HepG2 (cell line): ENCODE measurements around the gene WDR18. TPM values are rescaled to one million over a fixed set of nuclear protein-coding genes. Genes with fewer than 3 reads are reported as not detected.

Source experiments
- AGO2 ChIP-seq: fragments of 200-400 bp; formaldehyde crosslinking; optimal IDR thresholded peaks from 2 replicates; pipeline ENCODE3; 2017; ENCODE audit warnings: mild to moderate bottlenecking, low read depth, low read length, moderate library complexity
- AKAP8 ChIP-seq: sonication (generic); formaldehyde crosslinking; IDR thresholded peaks from 2 replicates; pipeline ENCODE4 v1.5.1; 2020; ENCODE audit warnings: mild to moderate bottlenecking, missing genetic modification reagents
- ARNT2 ChIP-seq: sonication (generic); formaldehyde crosslinking; IDR thresholded peaks from 2 replicates; pipeline ENCODE4 v1.8.0; 2022; ENCODE audit warnings: mild to moderate bottlenecking, low read depth, missing genetic modification reagents, moderate library complexity
- ATF6 ChIP-seq: sonication (generic); formaldehyde crosslinking; conservative IDR thresholded peaks from 2 replicates; pipeline ENCODE4 v1.4.0; 2020; ENCODE audit warnings: missing genetic modification reagents
- DNMT1 ChIP-seq: sonication (generic); formaldehyde crosslinking; IDR thresholded peaks from 2 replicates; pipeline ENCODE4 v1.5.1; 2020; ENCODE audit warnings: mild to moderate bottlenecking, missing genetic modification reagents
- FIP1L1 ChIP-seq: fragments of 200-400 bp; formaldehyde crosslinking; IDR thresholded peaks from 2 replicates; pipeline ENCODE4 v1.6.1; 2018; ENCODE audit warnings: low read depth, mild to moderate bottlenecking, low read length, moderate library complexity, borderline replicate concordance; ENCODE audit not compliant: insufficient read depth
- FOXM1 ChIP-seq: sonication (generic); formaldehyde crosslinking; IDR thresholded peaks from 2 replicates; pipeline ENCODE4 v1.5.0; 2020; ENCODE audit warnings: missing genetic modification reagents
- GATAD1 ChIP-seq: IDR thresholded peaks from 2 replicates; pipeline ENCODE4 v1.6.1; 2016; ENCODE audit warnings: missing genetic modification reagents, missing compliant biosample characterization
- HCFC1 ChIP-seq: fragments of 150-350 bp; IDR thresholded peaks from 2 replicates; pipeline ENCODE4 v1.6.1; 2014; ENCODE audit warnings: low read depth, low read length
- HNRNPK ChIP-seq: fragments of 200-400 bp; formaldehyde crosslinking; IDR thresholded peaks from 2 replicates; pipeline ENCODE4 v1.6.1; 2018; ENCODE audit warnings: low read length, low read depth, moderate library complexity, mild to moderate bottlenecking; ENCODE audit not compliant: poor library complexity, severe bottlenecking
- KDM2A ChIP-seq: sonication (generic); formaldehyde crosslinking; IDR thresholded peaks from 2 replicates; pipeline ENCODE4 v1.4.0; 2020; ENCODE audit warnings: low read depth, missing genetic modification reagents, borderline replicate concordance
- KMT2B ChIP-seq: IDR thresholded peaks from 2 replicates; pipeline ENCODE4 v1.6.1; 2016; ENCODE audit warnings: missing genetic modification reagents, missing compliant biosample characterization
- MED1 ChIP-seq: sonication (generic); formaldehyde crosslinking; IDR thresholded peaks from 2 replicates; pipeline ENCODE4 v1.4.0; 2020; ENCODE audit warnings: missing genetic modification reagents
- PAX8 ChIP-seq: sonication (generic); formaldehyde crosslinking; IDR thresholded peaks from 2 replicates; pipeline ENCODE4 v1.8.0; 2022; ENCODE audit warnings: mild to moderate bottlenecking, missing genetic modification reagents, borderline replicate concordance
- POGK ChIP-seq: sonication (generic); formaldehyde crosslinking; conservative IDR thresholded peaks from 2 replicates; pipeline ENCODE4 v1.8.0; 2022; ENCODE audit warnings: mild to moderate bottlenecking, moderate library complexity, missing genetic modification reagents
- PRDM4 ChIP-seq: sonication (generic); formaldehyde crosslinking; IDR thresholded peaks from 2 replicates; pipeline ENCODE4 v1.9.0; 2021; ENCODE audit warnings: missing genetic modification reagents, borderline replicate concordance
- PTBP1 ChIP-seq: fragments of 200-400 bp; formaldehyde crosslinking; IDR thresholded peaks from 2 replicates; pipeline ENCODE4 v1.6.1; 2018; ENCODE audit warnings: low read length, low read depth; ENCODE audit not compliant: poor library complexity, severe bottlenecking
- SOX5 ChIP-seq: IDR thresholded peaks from 2 replicates; pipeline ENCODE4 v1.6.1; 2016; ENCODE audit warnings: borderline replicate concordance
- SPEN ChIP-seq: sonication (generic); formaldehyde crosslinking; IDR thresholded peaks from 2 replicates; pipeline ENCODE4 v1.5.1; 2020; ENCODE audit warnings: low read depth, mild to moderate bottlenecking, missing genetic modification reagents
- THAP7 ChIP-seq: sonication (generic); formaldehyde crosslinking; IDR thresholded peaks from 2 replicates; pipeline ENCODE4 v1.8.1; 2023; ENCODE audit warnings: mild to moderate bottlenecking, missing genetic modification reagents
- TOE1 ChIP-seq: sonication (generic); formaldehyde crosslinking; IDR thresholded peaks from 2 replicates; pipeline ENCODE4 v1.4.0; 2020; ENCODE audit warnings: mild to moderate bottlenecking, missing genetic modification reagents
- ZBTB7A ChIP-seq: sonication (generic); formaldehyde crosslinking; IDR thresholded peaks from 2 replicates; pipeline ENCODE4 v1.8.0; 2022; ENCODE audit warnings: mild to moderate bottlenecking, missing genetic modification reagents
- ZNF589 ChIP-seq: sonication (generic); formaldehyde crosslinking; conservative IDR thresholded peaks from 2 replicates; pipeline ENCODE4 v1.8.0; 2022; ENCODE audit warnings: mild to moderate bottlenecking, moderate library complexity, missing genetic modification reagents
- polyA plus RNA-seq, 8 experiments: library from polyadenylated mRNA; depleted of rRNA in 3 of 8; stranded (reverse) in 7 of 8; unstranded in 1 of 8; fragments of >200 nt; fragmentation: Illumina TruSeq in 4 of 8; extraction: Trizol in 4 of 8; gene quantifications; 2 replicates each; pipeline versions ENCODE4 v1.2.1 to v1.2.3, GENCODE V29; 2011 to 2016; ENCODE audit warnings: low read depth in 4 of 8, missing spikeins in 1 of 8, mixed read lengths in 1 of 8; ENCODE audit not compliant: insufficient read depth in 1 of 8
- total RNA-seq, 5 experiments: library from RNA; depleted of rRNA; stranded (reverse); fragments of >200 nt; fragmentation: Illumina TruSeq; extraction: Trizol; gene quantifications; 2 replicates each; pipeline ENCODE4 v1.2.3, GENCODE V29; 2016; ENCODE audit warnings: low read depth in 1 of 5

The WDR18 gene
- total and polyA plus RNA-seq, 2 of the 13 experiments (the other 11 are each of a cell fraction or from before 2014, with no cell fraction given): 36.4 to 47.6 TPM

- TF ChIP-seq ATF6 (CRISPR knock-in tag): 0 out of 2 replicates have a peak, but pooled peaks have one; percentile 88
- TF ChIP-seq FOXM1 (CRISPR knock-in tag): no peak
- TF ChIP-seq SPEN (CRISPR knock-in tag): peak; percentile 87
- peak; percentile 48 for TF ChIP-seq HCFC1
- peak; percentile 87 for TF ChIP-seq GATAD1 (CRISPR knock-in tag)
- TF ChIP-seq TOE1 (CRISPR knock-in tag): no peak; the same call in 1 of the 2 replicates
- peak; percentile 39 for TF ChIP-seq HNRNPK
- no peak for TF ChIP-seq PRDM4 (CRISPR knock-in tag)
- TF ChIP-seq DNMT1 (CRISPR knock-in tag): 0 out of 2 replicates have a peak, but pooled peaks have one; percentile 41
- TF ChIP-seq KDM2A: peak; percentile 85
- peak; percentile 44; the same call in 1 of the 2 replicates for TF ChIP-seq KMT2B
- TF ChIP-seq MED1 (CRISPR knock-in tag): 0 out of 2 replicates have a peak, but pooled peaks have one; percentile 64
- no peak for TF ChIP-seq AGO2
- TF ChIP-seq AKAP8 (CRISPR knock-in tag): 0 out of 2 replicates have a peak, but pooled peaks have one; percentile 14
- TF ChIP-seq FIP1L1: no peak
- TF ChIP-seq POGK: peak; percentile 97; the same call in 1 of the 2 replicates
- no peak for TF ChIP-seq PTBP1
- TF ChIP-seq ARNT2 (CRISPR knock-in tag): peak; percentile 22; the same call in 1 of the 2 replicates
- TF ChIP-seq SOX5 (CRISPR knock-in tag): peak; percentile 51; the same call in 1 of the 2 replicates
- TF ChIP-seq PAX8 (CRISPR knock-in tag): no peak; the same call in 1 of the 2 replicates
- TF ChIP-seq THAP7 (CRISPR knock-in tag): no peak
- TF ChIP-seq ZBTB7A: no peak
- peak; percentile 19; the same call in 1 of the 2 replicates for TF ChIP-seq ZNF589 (CRISPR knock-in tag)
Measured at GRCh38 chr19:1020868-1021425, 36.8 kb downstream of the WDR18 start, which contains the start of gene TMEM259 (continued).
